OCI-LY1 (cell line): ENCODE data around the gene RASIP1.
"Not testable (repeated sequence)": the region's sequence is repeated elsewhere in the genome, so short reads cannot be mapped to it uniquely, and the experiment has no call there.

ENCODE experiments used
- EZH2 ChIP-seq: fragments of 200-600 bp; sonication (generic), shearing (Covaris generic); IDR thresholded peaks from 2 replicates; pipeline ENCODE4 v1.8.0; 2017; ENCODE audit warnings: borderline replicate concordance, mixed run types, mild to moderate bottlenecking, antibody characterized with exemption, low read length, moderate library complexity, mixed read lengths
- TF ChIP-seq, protein P1 (sequence below): fragments of 200-600 bp; sonication (generic), shearing (Covaris generic); IDR thresholded peaks from 2 replicates; pipeline ENCODE4 v1.5.1; 2017; ENCODE audit warnings: mild to moderate bottlenecking, antibody characterized with exemption, low read length, moderate library complexity, mixed read lengths

DNA sequence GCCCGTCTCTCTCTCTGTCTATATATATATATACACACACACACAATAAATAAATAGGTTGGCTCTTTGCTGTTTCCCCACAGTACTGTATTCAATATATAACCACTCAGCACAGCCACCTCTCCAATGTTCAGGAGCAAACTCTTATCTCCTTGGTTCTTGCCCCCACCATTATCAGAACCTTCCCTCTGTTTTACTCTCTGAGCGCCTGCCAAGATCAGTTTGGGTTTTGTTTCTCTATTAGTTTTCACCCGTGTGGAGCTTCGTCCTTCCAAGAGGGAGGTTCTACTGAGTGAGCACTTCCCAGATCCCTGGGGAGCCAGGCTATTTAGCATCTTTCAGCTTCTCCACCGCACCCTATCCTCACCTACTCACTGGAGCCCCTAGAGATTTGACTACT lies 25.4 kb upstream of the RASIP1 start:
- TF ChIP-seq, protein P1, sequence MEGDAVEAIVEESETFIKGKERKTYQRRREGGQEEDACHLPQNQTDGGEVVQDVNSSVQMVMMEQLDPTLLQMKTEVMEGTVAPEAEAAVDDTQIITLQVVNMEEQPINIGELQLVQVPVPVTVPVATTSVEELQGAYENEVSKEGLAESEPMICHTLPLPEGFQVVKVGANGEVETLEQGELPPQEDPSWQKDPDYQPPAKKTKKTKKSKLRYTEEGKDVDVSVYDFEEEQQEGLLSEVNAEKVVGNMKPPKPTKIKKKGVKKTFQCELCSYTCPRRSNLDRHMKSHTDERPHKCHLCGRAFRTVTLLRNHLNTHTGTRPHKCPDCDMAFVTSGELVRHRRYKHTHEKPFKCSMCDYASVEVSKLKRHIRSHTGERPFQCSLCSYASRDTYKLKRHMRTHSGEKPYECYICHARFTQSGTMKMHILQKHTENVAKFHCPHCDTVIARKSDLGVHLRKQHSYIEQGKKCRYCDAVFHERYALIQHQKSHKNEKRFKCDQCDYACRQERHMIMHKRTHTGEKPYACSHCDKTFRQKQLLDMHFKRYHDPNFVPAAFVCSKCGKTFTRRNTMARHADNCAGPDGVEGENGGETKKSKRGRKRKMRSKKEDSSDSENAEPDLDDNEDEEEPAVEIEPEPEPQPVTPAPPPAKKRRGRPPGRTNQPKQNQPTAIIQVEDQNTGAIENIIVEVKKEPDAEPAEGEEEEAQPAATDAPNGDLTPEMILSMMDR, result not testable (repeated sequence)
- not testable (repeated sequence) for TF ChIP-seq EZH2
